ENCODE data around the gene ANP32D. TPM values are rescaled to one million over a fixed set of nuclear protein-coding genes. Genes with fewer than 3 reads are reported as not detected.

Gene ANP32D
- total and polyA plus RNA-seq, 7 donors = not detected

- ATAC-seq = no peak
- H3K4me1 ChIP-seq = peaks cover 4% of the 10 kb centered on the region
- no peak overlapping the region for H3K27ac ChIP-seq
- no peaks in the 10 kb centered on the region for H3K36me3 ChIP-seq (ENCODE audit: insufficient read depth in 1 of 2, low read depth in 1 of 2)
- no peak for DNase-seq
- no peaks in the 10 kb centered on the region for H3K9me3 ChIP-seq
- 73 to 84% (median 81%) methylated on average over 3 of the region's 3 CpGs for WGBS, 3 donors
- H3K27me3 ChIP-seq (ENCODE audit: insufficient read depth in 3 of 3, low read length in 2 of 3) = no peaks in the 10 kb centered on the region
- no peak overlapping the region for H3K4me3 ChIP-seq
- TF ChIP-seq CTCF (IDR thresholded peaks at IDR 0.05) = no peak
- intact Hi-C loops (cut with DNase I) = no loop called here
Measured at GRCh38 chr12:48442179-48442847, 30.0 kb upstream of the ANP32D start.

- 76 to 90% (median 78%) methylated on average over 3 of the region's 3 CpGs for WGBS, 3 donors
- Histone ChIP-seq H3K4me1 (peaks cover 4% of the 10 kb centered on the region), H3K9me3 (no peaks in the 10 kb centered on the region), H3K4me3 (no peak overlapping the region), H3K27ac (no peak overlapping the region), H3K27me3 (ENCODE audit: insufficient read depth in 3 of 3, low read length in 2 of 3) (no peaks in the 10 kb centered on the region), H3K36me3 (ENCODE audit: insufficient read depth in 1 of 2, low read depth in 1 of 2) (no peaks in the 10 kb centered on the region)
- ATAC-seq (no peak), DNase-seq (no peak)
- intact Hi-C loops (cut with DNase I) = no loop called here
- TF ChIP-seq CTCF (IDR thresholded peaks at IDR 0.05) = no peak
Measured at GRCh38 chr12:48445538-48445937, 26.8 kb upstream of the ANP32D start.

DNA sequence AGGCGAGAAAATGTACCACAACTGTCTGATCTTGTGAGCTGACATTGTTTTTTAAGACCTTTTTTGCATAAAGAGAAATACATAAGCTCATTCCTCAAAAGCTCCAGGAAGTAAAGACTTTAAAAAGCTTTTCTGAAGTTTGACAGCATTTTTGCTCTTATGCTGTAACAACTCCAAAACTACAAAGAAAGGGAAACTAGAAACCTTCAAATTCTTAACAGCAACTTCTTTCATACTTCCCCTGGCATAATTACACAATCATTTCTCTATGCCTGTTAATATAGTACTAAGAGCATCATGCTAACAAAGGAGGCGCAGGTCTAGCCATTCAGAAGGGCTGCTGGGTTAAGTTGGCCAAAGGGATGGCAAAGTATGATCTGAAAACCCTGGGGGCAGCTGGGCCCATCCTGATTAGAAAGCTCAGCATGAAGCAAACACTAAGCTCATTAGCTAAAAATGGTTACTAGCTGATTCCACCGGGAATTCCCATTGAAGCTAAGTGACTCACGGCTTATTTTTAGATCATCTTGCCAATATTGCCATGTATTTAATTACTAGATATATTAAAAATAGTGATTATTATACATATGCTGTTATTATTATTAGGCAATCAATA is 26.1 kb upstream of the ANP32D start:
- WGBS, 3 donors = 35 to 53% (median 44%) methylated on average over 4 of the region's 4 CpGs
- TF ChIP-seq CTCF (IDR thresholded peaks at IDR 0.05) = no peak
- Histone ChIP-seq H3K9me3 (no peaks in the 10 kb centered on the region), H3K36me3 (ENCODE audit: insufficient read depth in 1 of 2, low read depth in 1 of 2) (no peaks in the 10 kb centered on the region), H3K4me1 (peaks cover 4% of the 10 kb centered on the region), H3K4me3 (no peak overlapping the region), H3K27me3 (ENCODE audit: insufficient read depth in 3 of 3, low read length in 2 of 3) (no peaks in the 10 kb centered on the region), H3K27ac (no peak overlapping the region)
- ATAC-seq (peak in 1 of 4 donors; percentile 57), DNase-seq (no peak)
- intact Hi-C loops (cut with DNase I) = no loop called here

- intact Hi-C loops (cut with DNase I) = no loop called here
- H3K36me3 ChIP-seq (ENCODE audit: insufficient read depth in 1 of 2, low read depth in 1 of 2) = no peaks in the 10 kb centered on the region
- H3K4me1 ChIP-seq = peaks cover 4% of the 10 kb centered on the region
- H3K27me3 ChIP-seq (ENCODE audit: insufficient read depth in 3 of 3, low read length in 2 of 3) = no peaks in the 10 kb centered on the region
- H3K4me3 ChIP-seq = no peak overlapping the region
- H3K9me3 ChIP-seq = no peaks in the 10 kb centered on the region
- DNase-seq (no peak), ATAC-seq (no peak)
- no peak overlapping the region for H3K27ac ChIP-seq
- WGBS, 3 donors = 60 to 78% (median 76%) methylated on average over 1 of the region's 1 CpG
- TF ChIP-seq CTCF (IDR thresholded peaks at IDR 0.05) = no peak
Measured at GRCh38 chr12:48447755-48448154, 24.6 kb upstream of the ANP32D start.
